Prostate gland (tissue), 2 donors: ENCODE measurements around the gene FASN.

ENCODE experiments used
- POLR2A ChIP-seq: fragments of 450-650 bp; IDR thresholded peaks from one replicate; pipeline ENCODE4 v1.6.1; 2016; ENCODE audit warnings: antibody characterized with exemption, mild to moderate bottlenecking
- POLR2AphosphoS5 ChIP-seq: sonication (generic); formaldehyde crosslinking; IDR thresholded peaks from one replicate; pipeline ENCODE4 v1.6.1; 2017; ENCODE audit warnings: antibody characterized with exemption
- TF ChIP-seq, protein P1 (sequence below), 4 experiments: fragments of 200-600 bp in 2 of 4; fragments of 450-650 bp in 2 of 4; sonication (generic) in 2 of 4; IDR thresholded peaks; 1 replicate in 3 of 4; 2 replicates in 1 of 4; pipeline ENCODE4 v1.5.1; 2016 to 2019; ENCODE audit warnings: antibody characterized with exemption in 4 of 4, mild to moderate bottlenecking in 2 of 4, moderate library complexity in 2 of 4

DNA sequence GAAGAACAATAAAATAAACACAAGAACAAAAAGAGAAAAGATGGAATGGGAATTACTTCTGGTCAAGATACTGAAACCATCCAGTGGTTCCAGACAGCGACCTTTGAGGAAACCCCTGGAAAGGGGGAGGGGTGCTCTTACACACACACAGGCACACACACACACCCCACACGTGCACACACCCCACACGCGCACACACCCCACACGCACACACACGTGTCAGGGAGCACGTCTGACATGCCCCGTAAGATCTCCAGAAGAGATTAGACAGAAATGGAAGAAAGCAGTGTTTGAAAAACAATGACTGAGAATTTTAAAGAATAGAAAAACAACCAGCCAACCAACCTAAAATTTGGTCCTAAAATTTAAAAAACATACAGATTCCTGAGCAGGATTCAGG, 45.3 kb upstream of the FASN start:
- TF ChIP-seq, protein P1, sequence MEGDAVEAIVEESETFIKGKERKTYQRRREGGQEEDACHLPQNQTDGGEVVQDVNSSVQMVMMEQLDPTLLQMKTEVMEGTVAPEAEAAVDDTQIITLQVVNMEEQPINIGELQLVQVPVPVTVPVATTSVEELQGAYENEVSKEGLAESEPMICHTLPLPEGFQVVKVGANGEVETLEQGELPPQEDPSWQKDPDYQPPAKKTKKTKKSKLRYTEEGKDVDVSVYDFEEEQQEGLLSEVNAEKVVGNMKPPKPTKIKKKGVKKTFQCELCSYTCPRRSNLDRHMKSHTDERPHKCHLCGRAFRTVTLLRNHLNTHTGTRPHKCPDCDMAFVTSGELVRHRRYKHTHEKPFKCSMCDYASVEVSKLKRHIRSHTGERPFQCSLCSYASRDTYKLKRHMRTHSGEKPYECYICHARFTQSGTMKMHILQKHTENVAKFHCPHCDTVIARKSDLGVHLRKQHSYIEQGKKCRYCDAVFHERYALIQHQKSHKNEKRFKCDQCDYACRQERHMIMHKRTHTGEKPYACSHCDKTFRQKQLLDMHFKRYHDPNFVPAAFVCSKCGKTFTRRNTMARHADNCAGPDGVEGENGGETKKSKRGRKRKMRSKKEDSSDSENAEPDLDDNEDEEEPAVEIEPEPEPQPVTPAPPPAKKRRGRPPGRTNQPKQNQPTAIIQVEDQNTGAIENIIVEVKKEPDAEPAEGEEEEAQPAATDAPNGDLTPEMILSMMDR (IDR thresholded peaks at IDR 0.05) = no peak
- TF ChIP-seq POLR2AphosphoS5 = no peak
- TF ChIP-seq POLR2A = no peak
